Measurements from ENCODE around the gene PAM16. TPM values are rescaled to one million over a fixed set of nuclear protein-coding genes. Genes with fewer than 3 reads are reported as not detected.
A peak's percentile ranks its signal among the peaks of the same experiment; 100 is the strongest.

The PAM16 gene
- total and polyA plus RNA-seq, 3 experiments from 2014 or later, result 38.6 to 70.2 (median 66.6) TPM

DNA sequence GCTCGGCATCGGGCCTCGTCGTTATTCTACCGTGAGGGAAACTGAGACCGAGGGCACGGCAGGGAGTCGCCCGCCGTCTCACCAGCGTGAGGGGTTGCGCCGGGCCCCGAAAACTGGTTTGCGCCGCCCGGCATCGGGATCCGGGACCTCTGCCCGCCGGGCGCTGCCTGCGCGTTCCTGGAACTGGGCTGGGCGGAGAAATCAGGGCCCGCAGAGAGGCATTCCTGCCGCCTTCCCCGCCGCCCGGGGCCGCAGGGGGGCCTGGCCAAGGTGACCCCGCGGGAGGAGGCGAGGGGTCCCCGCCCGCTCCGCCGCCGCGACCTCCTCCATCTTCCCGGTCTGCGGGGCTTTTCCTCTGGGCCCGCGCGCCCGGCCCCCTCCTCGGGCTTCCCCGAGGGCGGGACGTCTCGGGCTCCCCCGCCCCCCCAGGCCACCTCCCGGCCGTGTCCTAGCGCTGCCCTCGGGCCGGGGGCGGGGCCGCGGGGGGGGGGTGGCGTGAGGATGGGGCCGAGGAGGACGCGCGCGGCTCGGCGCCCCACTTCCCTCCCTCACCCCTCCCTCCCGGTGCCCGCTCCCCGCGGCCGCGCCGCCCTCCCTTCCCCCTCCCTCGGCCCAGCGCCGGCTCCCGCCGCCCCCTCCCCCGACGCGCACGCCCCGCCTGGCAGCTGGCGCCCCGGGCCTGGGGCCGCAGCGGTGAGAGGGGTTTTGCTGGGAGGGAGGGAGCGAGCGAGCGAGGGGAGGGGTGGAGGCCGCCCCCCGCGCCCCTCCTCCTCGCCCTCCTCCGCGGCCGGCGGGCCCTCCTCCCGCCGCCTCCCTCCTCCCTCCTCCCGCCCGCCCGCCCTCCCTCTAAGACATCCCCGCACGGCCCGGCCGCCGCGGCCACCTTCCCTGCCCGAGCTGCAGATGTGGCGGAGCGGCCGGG, 35.7 kb downstream of the PAM16 start, which contains the start of gene GLIS2:
Gene GLIS2 (plus strand): TSS at position 882 of the 922 bp plus-strand sequence. CDS start 16,214 bp downstream, outside the sequence.
- no peaks in the 10 kb centered on the region for H3K9me3 Mint-ChIP-seq
- peaks cover 9 to 11% of the 10 kb centered on the region in 2 donors for H3K27me3 Mint-ChIP-seq
- ChIA-PET POLR2A (interaction anchor here (0.5 to 0.9 kb wide), 3 partner anchors 12 to 42 kb away, joined by 3 to 6 read pairs (median 3); no protein-coding TSS in a partner anchor), CTCF (interaction anchor here (0.7 to 1.1 kb wide), 3 partner anchors 10 to 42 kb away, joined by 3 read pairs; no protein-coding TSS in a partner anchor)
- Histone ChIP-seq H3K9me3 (ENCODE audit: low read length) (no peaks in the 10 kb centered on the region), H3K4me1 (ENCODE audit: insufficient read depth, low read length) (peaks cover 21% of the 10 kb centered on the region), H3K27me3 (ENCODE audit: insufficient read depth, low read length, poor library complexity, severe bottlenecking) (peaks cover 13% of the 10 kb centered on the region), H3K4me3 (ENCODE audit: low read length) (peak within 1 kb of the TSS; percentile 62), H3K27ac (ENCODE audit: low read depth, low read length) (no peak within 1 kb of the TSS), H3K36me3 (ENCODE audit: insufficient read depth, low read length) (no peaks in the 10 kb centered on the region)
- peak within 1 kb of the TSS; percentile 73 to 95 (median 89) for H3K4me3 Mint-ChIP-seq
- peak within 1 kb of the TSS in 5 of 8 donors; percentile 66 to 95 (median 89) for H3K27ac Mint-ChIP-seq
- peaks cover 0 to 2% (median 0%) of the 10 kb centered on the region in 3 donors for H3K36me3 Mint-ChIP-seq
- peaks cover 15 to 23% (median 18%) of the 10 kb centered on the region in 3 donors for H3K4me1 Mint-ChIP-seq
- peak in 3 of 5 donors; percentile 24 to 55 (median 29) for DNase-seq

DNA sequence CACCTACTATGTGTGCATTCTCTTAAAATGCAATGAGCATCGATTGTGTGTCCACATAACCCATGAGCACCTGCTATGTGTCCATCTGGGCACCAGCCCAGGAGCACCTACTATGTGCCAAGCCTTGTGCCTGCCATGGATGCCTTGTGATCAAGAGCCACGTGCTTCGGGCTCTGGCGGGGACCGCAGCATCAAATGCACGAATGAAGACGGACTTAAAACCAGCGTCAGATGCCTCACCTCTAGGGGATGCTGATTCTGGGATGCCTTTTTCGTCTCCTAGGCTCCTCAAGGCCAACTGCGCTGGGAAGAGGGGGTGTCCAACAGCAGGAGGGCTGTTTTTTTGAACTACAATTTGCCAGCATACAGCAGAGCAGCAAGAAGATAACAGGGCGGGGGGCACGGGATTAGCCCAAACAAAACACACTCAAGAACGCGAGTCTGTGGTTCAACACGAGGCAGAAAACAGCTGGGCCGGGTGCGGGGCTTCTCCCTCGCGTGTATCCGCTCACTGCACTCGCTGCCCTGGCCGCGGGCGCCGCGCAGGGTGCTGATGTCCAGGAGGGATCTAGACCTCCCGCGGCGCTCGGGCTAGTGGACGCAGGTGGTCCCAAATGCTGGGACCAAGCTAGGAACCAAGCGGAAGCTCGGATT, 36.5 kb downstream of the PAM16 start:
- CTCF ChIA-PET, result interaction anchor here (0.7 to 0.9 kb wide), 2 partner anchors 9 to 41 kb away, joined by 3 read pairs; no protein-coding TSS in a partner anchor
- peaks cover 0 to 2% (median 0%) of the 10 kb centered on the region in 3 donors for H3K36me3 Mint-ChIP-seq

DNA sequence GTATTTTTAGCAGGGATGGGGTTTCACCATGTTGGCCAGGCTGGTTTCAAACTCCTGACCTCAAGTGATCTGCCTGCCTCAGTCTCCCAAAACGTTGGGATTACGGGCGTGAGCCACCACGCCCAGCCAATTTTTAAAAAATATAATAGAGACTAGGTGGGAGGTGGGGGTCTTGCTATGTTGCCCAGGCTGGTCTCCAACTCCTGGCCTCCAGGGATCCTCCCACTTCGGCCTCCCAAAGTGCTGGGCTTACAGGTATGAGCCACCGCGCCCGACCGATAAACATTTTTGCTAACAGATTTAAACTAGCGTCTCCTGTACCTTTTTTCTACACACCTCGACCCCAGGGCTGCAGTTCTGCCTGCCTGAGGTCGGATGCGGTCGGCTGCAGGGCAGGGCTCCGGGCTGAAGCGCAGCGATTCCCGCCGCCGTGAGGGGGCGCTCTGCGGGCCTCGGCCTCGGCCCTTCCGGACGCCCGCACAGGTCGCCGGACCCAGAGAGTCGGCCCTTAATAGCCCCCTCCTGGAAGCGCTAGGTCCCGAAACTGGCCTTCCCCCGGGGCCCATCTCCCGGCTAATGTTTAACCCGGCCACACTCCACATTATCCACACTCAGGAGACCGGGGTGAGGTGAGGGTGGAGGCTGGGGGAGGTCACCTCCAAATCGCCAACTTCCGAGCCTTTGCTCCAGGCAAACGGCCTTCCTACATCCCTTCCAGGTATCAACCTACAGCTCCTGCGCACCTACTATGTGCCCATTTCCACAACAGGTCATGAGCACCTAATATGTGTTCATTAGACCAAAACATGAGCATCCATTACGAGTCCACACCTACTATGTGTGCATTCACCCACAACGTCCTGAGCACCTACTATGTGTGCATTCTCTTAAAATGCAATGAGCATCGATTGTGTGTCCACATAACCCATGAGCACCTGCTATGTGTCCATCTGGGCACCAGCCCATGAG, 37.3 kb downstream of the PAM16 start:
- Histone ChIP-seq H3K36me3 (ENCODE audit: insufficient read depth, low read length) (no peaks in the 10 kb centered on the region), H3K27me3 (ENCODE audit: insufficient read depth, low read length, poor library complexity, severe bottlenecking) (peaks cover 13% of the 10 kb centered on the region), H3K27ac (ENCODE audit: low read depth, low read length) (no peak overlapping the region), H3K4me3 (ENCODE audit: low read length) (no peak overlapping the region), H3K4me1 (ENCODE audit: insufficient read depth, low read length) (peaks cover 12% of the 10 kb centered on the region), H3K9me3 (ENCODE audit: low read length) (no peaks in the 10 kb centered on the region)
- no peaks in the 10 kb centered on the region for H3K9me3 Mint-ChIP-seq
- CTCF ChIA-PET, result no interaction called here
- no peak for DNase-seq
- peak overlapping the region in 5 of 8 donors; percentile 12 to 66 (median 45) for H3K27ac Mint-ChIP-seq
- H3K27me3 Mint-ChIP-seq, result peaks cover 11% of the 10 kb centered on the region in 2 donors
- H3K4me3 Mint-ChIP-seq, result peak overlapping the region; percentile 73 to 95 (median 89)
- POLR2A ChIA-PET, result no interaction called here
- peaks cover 11 to 15% (median 11%) of the 10 kb centered on the region in 3 donors for H3K4me1 Mint-ChIP-seq
- H3K36me3 Mint-ChIP-seq, result peaks cover 0 to 2% (median 0%) of the 10 kb centered on the region in 3 donors

More for the DNA sequence above, 36.5 kb downstream of the PAM16 start:
- Mint-ChIP-seq H3K4me1 (peaks cover 15 to 22% (median 18%) of the 10 kb centered on the region in 3 donors), H3K27me3 (peaks cover 11% of the 10 kb centered on the region in 2 donors), H3K27ac (peak overlapping the region in 7 of 8 donors; percentile 28 to 95 (median 84)), H3K4me3 (peak overlapping the region; percentile 73 to 95 (median 89)), H3K9me3 (no peaks in the 10 kb centered on the region)
- peaks cover 20% of the 10 kb centered on the region for H3K4me1 ChIP-seq (ENCODE audit: insufficient read depth, low read length)
- peak in 1 of 5 donors; percentile 22 for DNase-seq
- POLR2A ChIA-PET, result no interaction called here
- H3K27me3 ChIP-seq (ENCODE audit: insufficient read depth, low read length, poor library complexity, severe bottlenecking), result peaks cover 13% of the 10 kb centered on the region
- no peak overlapping the region for H3K27ac ChIP-seq (ENCODE audit: low read depth, low read length)
- H3K4me3 ChIP-seq (ENCODE audit: low read length), result peak overlapping the region; percentile 62
- H3K36me3 ChIP-seq (ENCODE audit: insufficient read depth, low read length), result no peaks in the 10 kb centered on the region
- H3K9me3 ChIP-seq (ENCODE audit: low read length), result no peaks in the 10 kb centered on the region

DNA sequence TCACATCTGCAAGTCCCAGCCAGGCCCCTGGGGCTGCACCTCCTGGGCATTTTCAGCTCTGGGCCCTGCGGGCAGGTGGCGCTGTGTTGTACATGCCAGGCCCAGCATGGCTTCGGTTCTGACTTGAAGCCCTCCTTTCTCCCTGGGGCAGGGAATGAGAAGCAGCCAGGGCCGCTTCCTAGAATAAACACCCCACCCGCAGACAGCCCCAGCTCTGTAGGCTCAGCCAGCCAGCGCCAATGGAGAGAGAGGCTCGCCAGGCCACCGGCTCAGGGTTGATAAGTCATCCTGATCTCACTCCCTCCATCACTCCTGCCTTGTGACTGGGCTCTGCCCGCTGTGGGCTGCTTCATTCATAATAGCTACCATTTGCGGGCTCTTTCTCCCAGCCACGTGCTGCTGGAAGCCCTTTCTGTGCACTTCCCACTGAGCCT, 41.3 kb downstream of the PAM16 start:
- POLR2A ChIA-PET, result no interaction called here

DNA sequence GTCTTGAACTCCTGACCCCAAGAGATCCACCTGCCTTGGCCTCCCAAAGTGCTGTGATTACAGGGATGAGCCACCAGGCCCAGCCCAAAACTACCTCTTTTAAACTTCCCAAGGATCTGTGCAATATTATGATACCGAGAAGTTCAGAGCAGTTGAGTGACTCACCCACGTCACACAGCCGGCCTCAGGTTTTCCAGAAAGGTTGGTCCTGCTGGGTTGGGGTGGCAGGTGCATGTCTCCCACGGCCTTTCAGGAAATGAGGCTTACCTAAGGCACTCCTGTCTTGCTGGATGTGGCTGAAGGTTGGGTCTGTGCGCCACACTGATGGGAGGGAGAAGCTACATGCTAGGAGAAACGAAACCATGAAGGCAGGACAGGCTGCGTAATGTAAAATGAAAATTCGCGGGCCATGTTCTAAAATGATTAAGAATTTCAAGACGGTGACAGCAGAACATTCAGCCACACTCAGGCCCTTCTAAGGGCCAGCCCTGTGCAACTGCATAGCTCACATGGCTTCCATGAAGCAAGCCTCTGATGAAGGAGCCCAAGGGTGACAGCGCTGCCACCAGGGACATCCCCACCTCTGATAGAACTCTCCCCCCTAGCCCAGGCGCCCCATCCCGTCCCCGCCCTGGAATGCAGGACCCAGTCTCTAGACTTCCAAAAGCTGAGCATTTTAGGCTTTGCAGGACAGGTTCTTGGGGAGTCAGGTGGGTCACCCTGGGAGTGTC, 41.9 kb downstream of the PAM16 start:
- Mint-ChIP-seq H3K27ac (peak overlapping the region in 6 of 8 donors; percentile 2 to 98 (median 64)), H3K4me3 (peak overlapping the region in 6 of 7 donors; percentile 20 to 87 (median 48))
- DNase-seq, result no peak

More for the DNA sequence above, 41.3 kb downstream of the PAM16 start:
- Mint-ChIP-seq H3K36me3 (peaks cover 0 to 7% (median 0%) of the 10 kb centered on the region in 3 donors), H3K4me1 (peaks cover 26 to 33% (median 27%) of the 10 kb centered on the region in 3 donors), H3K4me3 (peak overlapping the region in 1 of 7 donors; percentile 52), H3K27me3 (peaks cover 9 to 11% of the 10 kb centered on the region in 2 donors), H3K9me3 (no peaks in the 10 kb centered on the region), H3K27ac (peak overlapping the region in 5 of 8 donors; percentile 5 to 98 (median 23))
- Histone ChIP-seq H3K27ac (ENCODE audit: low read depth, low read length) (no peak overlapping the region), H3K9me3 (ENCODE audit: low read length) (no peaks in the 10 kb centered on the region), H3K27me3 (ENCODE audit: insufficient read depth, low read length, poor library complexity, severe bottlenecking) (peaks cover 13% of the 10 kb centered on the region), H3K4me1 (ENCODE audit: insufficient read depth, low read length) (peaks cover 25% of the 10 kb centered on the region), H3K4me3 (ENCODE audit: low read length) (no peak overlapping the region), H3K36me3 (ENCODE audit: insufficient read depth, low read length) (no peaks in the 10 kb centered on the region)
- peak; percentile 29 to 65 (median 40) for DNase-seq
- CTCF ChIA-PET, result interaction anchor here (0.9 to 3.6 kb wide), 10 partner anchors 9 to 238 kb away, joined by 3 to 22 read pairs (median 4); partner anchors contain the start of gene TFAP4

DNA sequence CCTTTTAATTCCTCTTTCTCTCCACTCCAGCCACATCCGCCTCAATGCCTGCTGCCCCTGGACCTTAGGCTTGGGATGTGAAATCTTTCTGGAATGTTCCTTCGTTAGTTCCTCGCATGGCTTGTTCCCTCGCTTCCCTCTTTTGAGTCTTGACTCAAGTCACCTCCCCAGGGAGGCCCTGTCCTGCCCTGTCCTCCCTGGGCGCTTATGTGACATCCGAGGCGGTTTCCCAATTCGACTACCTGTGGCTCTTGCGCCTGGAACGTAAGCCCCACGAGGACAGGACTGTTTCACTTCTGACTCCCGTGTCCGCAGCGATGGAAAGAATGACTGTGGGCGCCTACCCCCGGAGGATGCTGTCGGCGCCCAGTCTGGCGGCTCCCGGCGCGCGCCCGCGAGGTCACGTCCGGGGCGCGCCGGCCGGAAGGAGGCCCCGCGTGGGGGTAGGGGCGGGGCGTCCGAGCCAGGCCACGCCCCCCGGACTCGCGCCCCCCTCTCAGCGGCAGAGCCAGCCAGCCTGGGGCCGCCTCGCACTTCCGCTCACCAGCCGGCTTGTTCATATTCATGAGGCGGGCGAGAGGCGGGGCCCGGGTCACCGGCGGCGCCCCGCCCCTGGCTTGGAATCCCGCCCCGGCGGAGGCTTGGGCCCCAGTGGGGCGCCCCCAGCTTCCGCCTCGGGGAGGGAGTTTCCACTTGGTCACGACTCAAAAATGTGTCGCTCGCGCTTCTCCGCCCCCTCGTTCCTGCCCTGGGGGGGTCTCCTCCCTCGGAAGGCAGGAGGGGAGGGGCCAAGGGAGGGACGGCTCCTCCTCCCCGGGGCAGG, 43.7 kb downstream of the PAM16 start:
- Mint-ChIP-seq H3K27ac (peak overlapping the region; percentile 97 to 100 (median 100)), H3K36me3 (peaks cover 0 to 9% (median 0%) of the 10 kb centered on the region in 3 donors)

More for the DNA sequence above, 41.9 kb downstream of the PAM16 start:
- Mint-ChIP-seq H3K4me1 (peaks cover 20 to 27% (median 21%) of the 10 kb centered on the region in 3 donors), H3K27me3 (peaks cover 4 to 7% of the 10 kb centered on the region in 2 donors), H3K36me3 (peaks cover 0 to 5% (median 0%) of the 10 kb centered on the region in 3 donors), H3K9me3 (no peaks in the 10 kb centered on the region)
- Histone ChIP-seq H3K27me3 (ENCODE audit: insufficient read depth, low read length, poor library complexity, severe bottlenecking) (peaks cover 8% of the 10 kb centered on the region), H3K9me3 (ENCODE audit: low read length) (no peaks in the 10 kb centered on the region), H3K4me3 (ENCODE audit: low read length) (no peak overlapping the region), H3K4me1 (ENCODE audit: insufficient read depth, low read length) (peaks cover 19% of the 10 kb centered on the region), H3K36me3 (ENCODE audit: insufficient read depth, low read length) (no peaks in the 10 kb centered on the region), H3K27ac (ENCODE audit: low read depth, low read length) (no peak overlapping the region)
- ChIA-PET POLR2A (interaction anchor here (0.7 kb wide), 1 partner anchor 24 kb away, joined by 9 read pairs; no protein-coding TSS in a partner anchor), CTCF (interaction anchor here (0.9 to 3.6 kb wide), 9 partner anchors 10 to 239 kb away, joined by 3 to 22 read pairs (median 4); partner anchors contain the start of gene TFAP4)

More for the DNA sequence above, 43.7 kb downstream of the PAM16 start:
- peaks cover 0 to 4% of the 10 kb centered on the region in 2 donors for H3K27me3 Mint-ChIP-seq
- peak overlapping the region; percentile 91 for H3K4me3 ChIP-seq (ENCODE audit: low read length)
- ChIA-PET CTCF (interaction anchor here (0.9 to 3.6 kb wide), 10 partner anchors 9 to 95 kb away, joined by 3 to 22 read pairs (median 4); no protein-coding TSS in a partner anchor), POLR2A (interaction anchor here (0.6 to 1.5 kb wide), 3 partner anchors 34 to 366 kb away, joined by 3 to 8 read pairs (median 4); partner anchors contain the start of gene TFAP4)
- peak; percentile 97 to 99 (median 98) for DNase-seq
- no peaks in the 10 kb centered on the region for H3K9me3 ChIP-seq (ENCODE audit: low read length)
- H3K4me3 Mint-ChIP-seq, result peak overlapping the region; percentile 86 to 98 (median 94)
- no peaks in the 10 kb centered on the region for H3K27me3 ChIP-seq (ENCODE audit: insufficient read depth, low read length, poor library complexity, severe bottlenecking)
- no peaks in the 10 kb centered on the region for H3K36me3 ChIP-seq (ENCODE audit: insufficient read depth, low read length)
- peak overlapping the region; percentile 91 for H3K27ac ChIP-seq (ENCODE audit: low read depth, low read length)
- H3K9me3 Mint-ChIP-seq, result no peaks in the 10 kb centered on the region
- peaks cover 16 to 27% (median 18%) of the 10 kb centered on the region in 3 donors for H3K4me1 Mint-ChIP-seq
- peaks cover 19% of the 10 kb centered on the region for H3K4me1 ChIP-seq (ENCODE audit: insufficient read depth, low read length)

Data from CD8-positive, alpha-beta memory T cell (primary cell).